K562 (cell line): ENCODE results near the gene TSSK2. TPM values are rescaled to one million over a fixed set of nuclear protein-coding genes. Genes with fewer than 3 reads are reported as not detected.

ENCODE experiments used
- ARID3B ChIP-seq: fragments of 250-450 bp; sonication (Bioruptor Pico); IDR thresholded peaks from 2 replicates; pipeline ENCODE4 v1.4.0; 2020; ENCODE audit warnings: borderline replicate concordance
- HNRNPH1 ChIP-seq: fragments of 200-400 bp; formaldehyde crosslinking; optimal IDR thresholded peaks from 2 replicates; pipeline ENCODE3; 2017; ENCODE audit warnings: low read depth, mild to moderate bottlenecking, low read length, moderate library complexity
- MTA3 ChIP-seq: fragments of 450-650 bp; formaldehyde crosslinking; IDR thresholded peaks from 2 replicates; pipeline ENCODE4 v1.6.1; 2017; ENCODE audit warnings: mild to moderate bottlenecking, borderline replicate concordance
- MYC ChIP-seq, 2 experiments: fragments of 250-450 bp in 1 of 2; sonication (Bioruptor Pico) in 1 of 2; IDR thresholded peaks; 2 replicates each; pipeline versions ENCODE4 v1.5.1 to v1.6.1; 2012 to 2021; ENCODE audit warnings: low read depth in 2 of 2, borderline replicate concordance in 1 of 2, improper control_type of control experiment in 1 of 2, low read length in 1 of 2, mild to moderate bottlenecking in 1 of 2, moderate library complexity in 1 of 2
- SREBF1 ChIP-seq: fragments of 150-350 bp; IDR thresholded peaks from 2 replicates; pipeline ENCODE4 v1.6.1; 2014; ENCODE audit warnings: antibody characterized with exemption, low read depth, low read length, borderline replicate concordance
- SRF ChIP-seq, 2 experiments: fragments of 250-450, 450-650 bp in 1 of 2; sonication (Bioruptor Pico) in 1 of 2; sonication (generic) in 1 of 2; formaldehyde crosslinking; IDR thresholded peaks; 2 replicates each; pipeline versions ENCODE4 v1.5.0 to v1.5.1; 2020 to 2022; ENCODE audit warnings: mild to moderate bottlenecking in 1 of 2, missing genetic modification reagents in 1 of 2
- TBL1XR1 ChIP-seq, 2 experiments: IDR thresholded peaks; 2 replicates each; pipeline ENCODE4 v1.6.1; 2012; ENCODE audit warnings: improper control_type of control experiment in 2 of 2, low read length in 2 of 2, mild to moderate bottlenecking in 1 of 2
- TCF7L2 ChIP-seq: fragments of 150-350 bp; IDR thresholded peaks from 2 replicates; pipeline ENCODE4 v1.6.1; 2016; ENCODE audit warnings: low read depth, mild to moderate bottlenecking, low read length, moderate library complexity
- THRB ChIP-seq: fragments of 450-650 bp; formaldehyde crosslinking; conservative IDR thresholded peaks from 2 replicates; pipeline ENCODE4 v1.4.0; 2022; ENCODE audit warnings: mild to moderate bottlenecking, missing genetic modification characterization
- ZNF124 ChIP-seq: sonication (generic); formaldehyde crosslinking; IDR thresholded peaks from 2 replicates; pipeline ENCODE4 v1.8.1; 2022; ENCODE audit warnings: missing genetic modification reagents
- ZNF146 ChIP-seq: IDR thresholded peaks from one replicate; pipeline ENCODE4 v1.6.1; 2018; ENCODE audit warnings: missing compliant biosample characterization; ENCODE audit not compliant: unreplicated experiment
- ZNF347 ChIP-seq: fragments of 450-650 bp; formaldehyde crosslinking; IDR thresholded peaks from 2 replicates; pipeline ENCODE4 v1.4.0; 2020; ENCODE audit warnings: low read depth, mild to moderate bottlenecking, moderate library complexity
- ZNF407 ChIP-seq: fragments of 450-650 bp; IDR thresholded peaks from 2 replicates; pipeline ENCODE4 v1.6.1; 2016; ENCODE audit warnings: low read depth
- ZNF445 ChIP-seq: fragments of 250-450 bp; sonication (Bioruptor Pico); IDR thresholded peaks from 2 replicates; pipeline ENCODE4 v1.4.0; 2020; ENCODE audit warnings: low read depth, mild to moderate bottlenecking, moderate library complexity
- polyA plus RNA-seq, 8 experiments: library from polyadenylated mRNA; depleted of rRNA in 4 of 8; stranded (reverse) in 5 of 8; unstranded in 3 of 8; fragments of >200 nt; fragmentation: Nextera tagmentation in 2 of 8; fragmentation: Illumina TruSeq in 1 of 8; extraction: Ambion mirVana in 2 of 8; extraction: Trizol in 1 of 8; gene quantifications; 2 replicates each; pipeline versions ENCODE4 v1.2.1 to v1.2.3, GENCODE V29; 2011 to 2014; ENCODE audit warnings: inconsistent platforms in 1 of 8, missing spikeins in 1 of 8
- total RNA-seq, 7 experiments: library from RNA; depleted of rRNA in 6 of 7; stranded (reverse); fragments of >200 nt in 6 of 7; fragmentation: Illumina TruSeq in 2 of 7; extraction: Trizol in 2 of 7; gene quantifications; 2 replicates each; pipeline versions ENCODE4 v1.2.1 to v1.2.3, GENCODE V29; 2011 to 2021; ENCODE audit warnings: low replicate concordance in 1 of 7

Gene TSSK2
- total and polyA plus RNA-seq, 9 of the 15 experiments (the other 6 are each of a cell fraction or from before 2014, with no cell fraction given): 0.04 TPM; not detected in 8

- TF ChIP-seq ARID3B (no peak; the same call in 1 of the 2 replicates), MTA3 (no peak), ZNF407 (no peak), ZNF124 (CRISPR knock-in tag) (no peak), TBL1XR1 (IDR thresholded peaks at IDR 0.05; ENCODE audit: low read length in 2 of 2) (0 out of 4 replicates have a peak, but pooled peaks of 1 of the 2 experiments have one; percentile 14), THRB (peak; percentile 17; the same call in 1 of the 2 replicates), HNRNPH1 (no peak), SREBF1 (no peak), ZNF347 (CRISPR knock-in tag) (peak; percentile 73; the same call in 1 of the 2 replicates), MYC (IDR thresholded peaks at IDR 0.05; ENCODE audit: low read depth, low read length) (no peak), MYC (CRISPR knock-in tag; IDR thresholded peaks at IDR 0.05; ENCODE audit: borderline replicate concordance, low read depth) (peak; percentile 96), ZNF445 (CRISPR knock-in tag) (0 out of 2 replicates have a peak, but pooled peaks have one; percentile 13), SRF (CRISPR knock-in tag; IDR thresholded peaks at IDR 0.05) (peak in 1 of 2 experiments; percentile 7; a peak in 1 of 4 replicates), TCF7L2 (no peak), ZNF146 (CRISPR knock-in tag) (no peak)
Measured at GRCh38 chr22:19177164-19178064, 46.3 kb downstream of the TSSK2 start (continued).
